Esophagus muscularis mucosa (tissue), 4 donors: ENCODE data around the gene RNF125.

Experiments used
- EP300 ChIP-seq: sonication (generic); formaldehyde crosslinking; IDR thresholded peaks from one replicate; pipeline ENCODE4 v1.6.1; 2017; ENCODE audit warnings: antibody characterized with exemption
- POLR2A ChIP-seq: fragments of 450-650 bp; IDR thresholded peaks from one replicate; pipeline ENCODE4 v1.6.1; 2017; ENCODE audit warnings: antibody characterized with exemption, moderate library complexity, mild to moderate bottlenecking, low read depth
- POLR2AphosphoS5 ChIP-seq, 2 donors: sonication (generic); formaldehyde crosslinking; IDR thresholded peaks; one replicate each; pipeline ENCODE4 v1.6.1; 2017; ENCODE audit warnings: antibody characterized with exemption in 2 of 2
- TF ChIP-seq, protein P1 (sequence below), 3 experiments: fragments of 200-600 bp in 2 of 3; fragments of 450-650 bp in 1 of 3; sonication (generic) in 2 of 3; IDR thresholded peaks; one replicate each; pipeline ENCODE4 v1.5.1; 2017 to 2019; ENCODE audit warnings: antibody characterized with exemption in 3 of 3, mild to moderate bottlenecking in 2 of 3, moderate library complexity in 1 of 3

DNA sequence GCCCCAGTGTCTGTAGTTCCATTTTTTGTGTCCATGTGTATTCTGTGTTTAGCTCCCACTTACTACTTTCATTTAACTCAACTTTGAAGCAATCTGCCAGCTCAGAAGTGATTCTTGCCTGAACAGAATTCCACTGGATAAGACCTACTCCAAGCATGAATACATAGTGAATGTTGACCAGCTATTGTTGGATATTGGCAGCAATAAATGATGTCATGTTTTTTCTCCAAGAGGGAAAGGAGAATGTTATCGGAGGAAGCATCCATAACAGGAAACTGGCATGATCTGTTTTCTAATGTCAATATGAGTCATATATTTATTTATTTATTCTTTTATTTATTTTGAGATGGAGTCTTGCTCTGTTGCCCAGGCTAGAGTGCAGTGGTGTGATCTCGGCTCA, 38.9 kb upstream of the RNF125 start:
- TF ChIP-seq, protein P1, sequence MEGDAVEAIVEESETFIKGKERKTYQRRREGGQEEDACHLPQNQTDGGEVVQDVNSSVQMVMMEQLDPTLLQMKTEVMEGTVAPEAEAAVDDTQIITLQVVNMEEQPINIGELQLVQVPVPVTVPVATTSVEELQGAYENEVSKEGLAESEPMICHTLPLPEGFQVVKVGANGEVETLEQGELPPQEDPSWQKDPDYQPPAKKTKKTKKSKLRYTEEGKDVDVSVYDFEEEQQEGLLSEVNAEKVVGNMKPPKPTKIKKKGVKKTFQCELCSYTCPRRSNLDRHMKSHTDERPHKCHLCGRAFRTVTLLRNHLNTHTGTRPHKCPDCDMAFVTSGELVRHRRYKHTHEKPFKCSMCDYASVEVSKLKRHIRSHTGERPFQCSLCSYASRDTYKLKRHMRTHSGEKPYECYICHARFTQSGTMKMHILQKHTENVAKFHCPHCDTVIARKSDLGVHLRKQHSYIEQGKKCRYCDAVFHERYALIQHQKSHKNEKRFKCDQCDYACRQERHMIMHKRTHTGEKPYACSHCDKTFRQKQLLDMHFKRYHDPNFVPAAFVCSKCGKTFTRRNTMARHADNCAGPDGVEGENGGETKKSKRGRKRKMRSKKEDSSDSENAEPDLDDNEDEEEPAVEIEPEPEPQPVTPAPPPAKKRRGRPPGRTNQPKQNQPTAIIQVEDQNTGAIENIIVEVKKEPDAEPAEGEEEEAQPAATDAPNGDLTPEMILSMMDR (IDR thresholded peaks at IDR 0.05) = no peak
- no peak for TF ChIP-seq POLR2AphosphoS5 (IDR thresholded peaks at IDR 0.05)
- no peak for TF ChIP-seq EP300
- TF ChIP-seq POLR2A = no peak
